HG03378 (cell line): ENCODE measurements around the gene SLC16A1.
A peak's percentile ranks its signal among the peaks of the same experiment; 100 is the strongest.
"Not testable (repeated sequence)": the region's sequence is repeated elsewhere in the genome, so short reads cannot be mapped to it uniquely, and the experiment has no call there.

Experiments used
- ATAC-seq: cut with Tn5 transposase; IDR thresholded peaks from one replicate; pipeline ENCODE4 v1.9.1; 2021; ENCODE audit warnings: mild to moderate bottlenecking, moderate library complexity; ENCODE audit not compliant: unreplicated experiment

SLC16A1 gene

GRCh38 chr1:112955773-112956543 lies at the start of gene SLC16A1:
TSS of gene SLC16A1 (minus strand) at chr1:112956196. CDS start at chr1:112929308, 26,888 bp downstream.
- ATAC-seq = peak; percentile 51

GRCh38 chr1:113003751-113004690 lies 48.0 kb upstream of the SLC16A1 start:
- ATAC-seq = no peak

- no peak for ATAC-seq
These were observed 46.3 kb upstream of the SLC16A1 start for GRCh38 chr1:113002297-113002696.

GRCh38 chr1:112998592-112999235 lies 42.7 kb upstream of the SLC16A1 start:
- ATAC-seq = no peak

- no peak for ATAC-seq
These were observed 41.8 kb upstream of the SLC16A1 start for GRCh38 chr1:112997781-112998180.

- no peak for ATAC-seq
These were observed 39.9 kb upstream of the SLC16A1 start for GRCh38 chr1:112995890-112996289.

- not testable (repeated sequence) for ATAC-seq
These were observed 39.0 kb upstream of the SLC16A1 start for GRCh38 chr1:112995021-112995420.

- no peak for ATAC-seq
These were observed 36.8 kb upstream of the SLC16A1 start for GRCh38 chr1:112992780-112993179.

GRCh38 chr1:112991402-112992120 lies 35.6 kb upstream of the SLC16A1 start:
- ATAC-seq = no peak

- ATAC-seq = no peak
These were observed 34.3 kb upstream of the SLC16A1 start for GRCh38 chr1:112990271-112990670.

GRCh38 chr1:112988367-112988766 lies 32.4 kb upstream of the SLC16A1 start:
- no peak for ATAC-seq

GRCh38 chr1:112985123-112985522 lies 29.1 kb upstream of the SLC16A1 start:
- ATAC-seq = peak; percentile 86

GRCh38 chr1:112983537-112984131 lies 27.6 kb upstream of the SLC16A1 start:
- no peak for ATAC-seq

- no peak for ATAC-seq
These were observed 27.0 kb upstream of the SLC16A1 start for GRCh38 chr1:112982853-112983536.

- no peak for ATAC-seq
These were observed 26.3 kb upstream of the SLC16A1 start for GRCh38 chr1:112982328-112982727.

GRCh38 chr1:112981834-112982233 lies 25.8 kb upstream of the SLC16A1 start:
- ATAC-seq = not testable (repeated sequence)

GRCh38 chr1:112981426-112981825 lies 25.4 kb upstream of the SLC16A1 start:
- ATAC-seq = no peak

GRCh38 chr1:112975336-112975735 lies 19.3 kb upstream of the SLC16A1 start:
- ATAC-seq = no peak

- ATAC-seq = no peak
These were observed 18.6 kb upstream of the SLC16A1 start for GRCh38 chr1:112974646-112975045.

- no peak for ATAC-seq
These were observed 17.8 kb upstream of the SLC16A1 start for GRCh38 chr1:112973788-112974187.
